ENCODE measurements around the gene SLC27A2. TPM values are rescaled to one million over a fixed set of nuclear protein-coding genes. Genes with fewer than 3 reads are reported as not detected.

SLC27A2 gene
- total RNA-seq, 1 experiment from 2014 or later: 7.0 TPM

GRCh38 chr15:50246631-50247030, 64.6 kb downstream of the SLC27A2 start:
- Histone ChIP-seq H2BK5ac (ENCODE audit: insufficient read length, low read length) (no peak overlapping the region), H3K27me3 (ENCODE audit: insufficient read depth, low read length) (no peaks in the 10 kb centered on the region), H2AK5ac (ENCODE audit: insufficient read length, low read length) (no peak overlapping the region), H4K8ac (replicated peaks; ENCODE audit: insufficient read length, low read depth, low read length) (no peak overlapping the region), H3K27ac (ENCODE audit: insufficient read length, low read depth, low read length) (no peak overlapping the region), H4K20me1 (ENCODE audit: control insufficient read depth, insufficient read depth, insufficient read length) (no peaks in the 10 kb centered on the region), H3K4ac (ENCODE audit: low read depth, low read length) (no peak overlapping the region), H3K4me2 (ENCODE audit: insufficient read depth, insufficient read length, low read length) (no peak overlapping the region), H4K5ac (ENCODE audit: insufficient read length, low read depth, low read length) (no peak overlapping the region), H2AFZ (ENCODE audit: low read length) (no peak overlapping the region), H3K23ac (ENCODE audit: insufficient read length, low read depth, low read length) (no peak overlapping the region), H3K9ac (ENCODE audit: extremely low read depth, insufficient read length, low read length) (no peak overlapping the region), H3T11ph (ENCODE audit: low read length) (no peak overlapping the region), H3K56ac (ENCODE audit: insufficient read length, low read depth, low read length) (no peak overlapping the region), H3K18ac (ENCODE audit: insufficient read length, low read depth, low read length) (no peak overlapping the region), H3K14ac (ENCODE audit: insufficient read depth, low read length) (no peak overlapping the region), H3K9me3 (ENCODE audit: control insufficient read depth, low read depth, low read length) (no peaks in the 10 kb centered on the region), H3K79me1 (ENCODE audit: insufficient read depth, low read depth, low read length, poor library complexity, severe bottlenecking) (no peaks in the 10 kb centered on the region), H3K23me2 (ENCODE audit: insufficient read length, low read depth, low read length, poor library complexity, severe bottlenecking) (no peaks in the 10 kb centered on the region), H3K4me1 (ENCODE audit: insufficient read depth, low read length) (no peaks in the 10 kb centered on the region), H2BK15ac (ENCODE audit: low read depth, low read length) (no peak overlapping the region), H2BK20ac (ENCODE audit: low read depth, low read length, poor library complexity, severe bottlenecking) (no peak overlapping the region), H2BK120ac (ENCODE audit: low read depth, low read length, poor library complexity, severe bottlenecking) (no peak overlapping the region), H4K91ac (ENCODE audit: insufficient read length, low read depth, low read length) (no peak overlapping the region), H2BK12ac (ENCODE audit: insufficient read length, low read depth, low read length) (no peak overlapping the region), H3K79me2 (ENCODE audit: insufficient read depth, low read length) (no peaks in the 10 kb centered on the region)
- H3K27me3 Mint-ChIP-seq (ENCODE audit: low read depth): no peaks in the 10 kb centered on the region; the same call in 1 of the 2 replicates
- H3K4me1 Mint-ChIP-seq: peaks cover 4 to 6% of the 10 kb centered on the region in 2 experiments; a peak in 3 of 4 replicates
- H3K36me3 Mint-ChIP-seq (ENCODE audit: insufficient read depth in 1 of 3, low read depth in 3 of 3): no peaks in the 10 kb centered on the region
- H3K27ac Mint-ChIP-seq: no peak overlapping the region
- no peaks in the 10 kb centered on the region for H3K9me3 Mint-ChIP-seq
- H3K4me3 Mint-ChIP-seq: no peak overlapping the region
- WGBS (ENCODE audit: extremely low coverage, insufficient read length, low lambda C conversion rate): no CpG with 5 or more reads among the region's 2 CpGs
- DNase-seq: no peak
- no peak for TF ChIP-seq CTCF (conservative IDR thresholded peaks at IDR 0.05)

Data from H9 (cell line).